ENCODE results near the gene RPL22.

RPL22 gene

GRCh38 chr1:6199298-6200187, at the start of gene RPL22:
Gene RPL22, minus strand, starts transcription at chr1:6199595. Its CDS starts 22 bp downstream, at chr1:6199573.
- peak; percentile 99 for DNase-seq

- no peak for DNase-seq
Measured at GRCh38 chr1:6248161-6248776, 48.9 kb upstream of the RPL22 start.

GRCh38 chr1:6247651-6248050, 48.3 kb upstream of the RPL22 start:
- no peak for DNase-seq

- peak; percentile 70 for DNase-seq
Measured at GRCh38 chr1:6246497-6247467, 47.4 kb upstream of the RPL22 start.

GRCh38 chr1:6245869-6246496, 46.6 kb upstream of the RPL22 start:
- DNase-seq: no peak

GRCh38 chr1:6245086-6245868, 45.9 kb upstream of the RPL22 start:
- DNase-seq: peak; percentile 60

- DNase-seq: no peak
Measured at GRCh38 chr1:6244401-6245049, 45.1 kb upstream of the RPL22 start.

GRCh38 chr1:6243993-6244392, 44.6 kb upstream of the RPL22 start, which contains the start of gene HES3:
Gene HES3, plus strand, starts transcription at chr1:6244179. Its CDS starts 187 bp downstream, at chr1:6244366.
- no peak for DNase-seq

GRCh38 chr1:6243053-6243834, 43.8 kb upstream of the RPL22 start:
- no peak for DNase-seq

- no peak for DNase-seq
Measured at GRCh38 chr1:6241887-6242740, 42.7 kb upstream of the RPL22 start.

GRCh38 chr1:6241107-6241886, 41.9 kb upstream of the RPL22 start:
- DNase-seq: no peak

- no peak for DNase-seq
Measured at GRCh38 chr1:6239950-6240768, 40.8 kb upstream of the RPL22 start.

GRCh38 chr1:6239213-6239752, 39.9 kb upstream of the RPL22 start:
- no peak for DNase-seq

GRCh38 chr1:6237093-6237492, 37.7 kb upstream of the RPL22 start:
- DNase-seq: no peak

- peak; percentile 34 for DNase-seq
Measured at GRCh38 chr1:6235296-6235677, 35.9 kb upstream of the RPL22 start.

GRCh38 chr1:6234502-6235295, 35.3 kb upstream of the RPL22 start:
- DNase-seq: no peak
